ENCODE measurements around the gene DGUOK.
A peak's percentile ranks its signal among the peaks of the same experiment; 100 is the strongest.

DGUOK gene

DNA sequence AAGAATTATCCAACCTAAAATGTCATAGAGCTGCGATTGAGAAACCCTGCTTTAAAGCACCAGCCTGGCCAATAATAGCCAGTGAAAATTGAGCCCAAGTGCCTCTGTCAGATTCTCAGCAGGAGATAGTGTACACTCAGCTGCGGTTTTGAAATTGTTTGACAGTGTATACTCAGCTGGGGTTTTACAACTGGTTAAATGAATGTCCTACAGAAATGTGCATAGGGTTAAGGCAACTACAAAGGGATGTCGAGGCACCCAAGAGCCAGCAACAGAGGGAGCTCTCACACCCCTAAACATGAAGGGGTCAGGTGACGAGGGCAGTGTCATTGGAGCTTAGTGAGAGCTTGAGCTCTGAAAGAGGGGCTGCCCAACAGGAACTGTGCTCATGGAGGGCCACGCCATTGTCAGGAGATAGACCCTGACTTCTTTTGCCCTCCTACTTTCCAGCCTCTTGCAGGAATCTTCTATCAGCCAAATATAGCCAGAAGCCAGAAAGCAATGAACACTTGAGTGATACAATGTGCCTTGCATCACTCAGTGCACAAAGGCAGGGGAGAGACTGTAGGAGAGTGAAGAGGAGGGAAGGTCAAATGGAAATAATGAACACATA is 18.7 kb upstream of the DGUOK start:
- CTCF ChIA-PET: interaction anchor here (0.6 to 4.2 kb wide), 17 partner anchors 8 to 427 kb away, joined by 3 to 37 read pairs (median 5); partner anchors contain the start of genes BOLA3 and STAMBP
- H3K27me3 Mint-ChIP-seq: peaks cover 4% of the 10 kb centered on the region
- peak; percentile 73 for DNase-seq
- no peak overlapping the region for H3K27ac Mint-ChIP-seq
- no peaks in the 10 kb centered on the region for H3K36me3 Mint-ChIP-seq
- H3K9me3 Mint-ChIP-seq: no peaks in the 10 kb centered on the region
- H3K4me1 Mint-ChIP-seq: no peaks in the 10 kb centered on the region
- H3K4me3 Mint-ChIP-seq: no peak overlapping the region

DNA sequence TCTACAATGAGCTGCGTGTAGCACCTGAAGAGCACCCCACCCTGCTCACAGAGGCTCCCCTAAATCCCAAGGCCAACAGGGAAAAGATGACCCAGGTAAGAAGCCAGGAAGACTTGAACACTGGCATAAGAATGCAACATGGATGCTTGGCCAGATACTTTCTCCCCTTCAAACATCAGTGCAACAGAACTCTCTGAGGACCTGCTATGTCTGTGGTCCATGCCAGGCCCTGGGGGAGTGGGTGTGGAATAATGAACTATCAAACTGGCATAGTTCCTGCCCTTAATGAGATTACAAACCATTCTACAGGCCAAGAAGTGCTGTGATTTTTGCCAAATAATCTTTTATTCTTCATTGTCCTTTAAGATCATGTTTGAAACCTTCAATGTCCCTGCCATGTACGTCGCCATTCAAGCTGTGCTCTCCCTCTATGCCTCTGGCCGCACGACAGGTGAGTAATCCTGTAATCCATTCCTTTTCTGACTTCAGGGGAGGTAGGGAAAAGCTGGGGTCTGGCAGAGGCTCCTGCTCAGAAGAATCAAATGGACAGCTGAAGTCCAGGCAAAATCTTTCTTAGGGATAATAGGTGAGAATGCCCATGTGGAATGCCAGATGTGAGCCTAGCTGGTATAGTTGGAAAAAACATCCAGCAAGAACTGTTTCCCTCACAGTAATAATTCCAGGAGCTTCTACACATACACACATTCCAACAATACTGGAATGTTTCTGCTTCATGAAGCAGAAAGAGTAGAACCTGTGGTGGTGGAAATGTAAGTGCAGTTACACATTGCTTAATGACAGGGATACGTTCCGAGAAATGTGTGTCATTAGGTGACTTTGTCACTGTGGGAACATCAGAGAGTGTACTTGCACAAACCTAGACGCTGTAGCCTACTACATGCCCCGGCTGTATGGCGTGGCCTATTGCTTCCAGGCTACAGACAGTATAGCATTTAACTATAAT is 17.7 kb upstream of the DGUOK start:
- CTCF ChIA-PET: interaction anchor here (0.5 to 4.2 kb wide), 12 partner anchors 9 to 674 kb away, joined by 3 to 37 read pairs (median 6); partner anchors contain the start of gene BOLA3
- DNase-seq: no peak
- no peak overlapping the region for H3K27ac Mint-ChIP-seq

DNA sequence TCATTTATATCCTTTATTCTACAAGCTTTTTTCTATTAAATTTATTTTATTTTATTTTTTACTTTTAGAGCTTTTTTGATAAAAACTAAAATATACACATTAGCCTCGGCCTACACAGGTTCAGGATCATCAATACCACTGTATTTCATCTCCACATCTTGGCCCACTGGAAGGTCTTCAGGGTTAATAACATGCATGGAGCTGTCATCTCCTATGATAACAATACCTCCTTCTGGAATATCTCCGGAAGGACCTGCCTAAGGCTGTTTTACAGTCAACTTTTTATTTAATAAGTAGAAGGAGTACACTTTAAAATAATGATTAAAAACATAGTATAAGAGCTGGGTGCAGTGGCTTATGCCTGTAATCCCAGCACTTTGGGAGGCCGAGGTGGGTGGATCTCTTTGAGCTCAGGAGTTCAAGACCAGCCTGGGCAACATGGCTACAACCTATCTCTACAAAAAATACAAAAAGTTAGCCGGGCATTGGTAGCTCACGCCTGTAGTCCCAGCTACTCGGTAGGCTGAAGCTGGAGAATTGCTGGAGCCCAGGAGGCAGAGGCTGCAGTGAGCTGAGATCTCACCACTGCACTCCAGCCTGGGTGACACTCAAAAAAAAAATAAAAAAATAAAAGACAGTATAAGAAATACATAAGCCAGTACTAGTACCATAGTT is 15.7 kb upstream of the DGUOK start:
- no peaks in the 10 kb centered on the region for H3K9me3 Mint-ChIP-seq
- H3K4me1 Mint-ChIP-seq: peaks cover 7% of the 10 kb centered on the region
- H3K36me3 Mint-ChIP-seq: no peaks in the 10 kb centered on the region
- CTCF ChIA-PET: interaction anchor here (0.9 to 2.1 kb wide), 6 partner anchors 8 to 236 kb away, joined by 3 to 11 read pairs (median 4); partner anchors contain the start of gene BOLA3
- no peak overlapping the region for H3K27ac Mint-ChIP-seq
- H3K27me3 Mint-ChIP-seq: no peaks in the 10 kb centered on the region
- no peak overlapping the region for H3K4me3 Mint-ChIP-seq
- DNase-seq: no peak

More for the DNA sequence above, 17.7 kb upstream of the DGUOK start:
- no peaks in the 10 kb centered on the region for H3K36me3 Mint-ChIP-seq
- H3K27me3 Mint-ChIP-seq: peaks cover 2% of the 10 kb centered on the region
- no peaks in the 10 kb centered on the region for H3K9me3 Mint-ChIP-seq
- H3K4me1 Mint-ChIP-seq: no peaks in the 10 kb centered on the region
- no peak overlapping the region for H3K4me3 Mint-ChIP-seq

DNA sequence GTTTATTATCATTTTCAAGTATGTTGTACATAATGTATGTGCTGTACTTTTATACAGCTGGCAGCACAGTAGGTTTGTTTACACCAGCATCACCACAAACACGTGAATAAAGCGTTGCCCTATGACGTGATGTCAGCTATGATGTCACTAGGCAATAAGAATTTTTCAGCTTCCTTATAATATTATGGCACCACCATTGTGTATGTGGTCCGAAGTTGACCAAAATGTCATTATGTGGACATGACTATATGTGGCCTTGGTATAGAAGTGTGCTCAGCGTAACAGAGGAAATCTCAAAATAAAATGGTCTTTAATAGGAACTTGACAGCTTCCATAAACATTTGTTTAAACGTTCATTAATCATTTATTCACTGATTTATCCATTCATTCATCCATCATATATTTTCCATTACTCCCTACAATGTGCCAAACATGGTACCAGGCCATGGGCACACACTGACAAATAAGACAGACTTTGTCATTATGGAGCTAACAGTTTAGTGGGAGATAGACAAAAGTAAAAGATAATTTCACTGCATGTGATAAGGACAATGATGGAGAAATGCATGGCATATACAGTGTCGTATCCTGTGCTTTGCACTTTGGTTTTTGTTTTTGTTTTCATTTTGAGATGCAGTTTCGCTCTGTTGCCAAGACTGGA is 15.0 kb upstream of the DGUOK start:
- no peaks in the 10 kb centered on the region for H3K27me3 Mint-ChIP-seq
- CTCF ChIA-PET: interaction anchor here (1.1 to 2.1 kb wide), 3 partner anchors 9 to 236 kb away, joined by 3 to 11 read pairs (median 4); partner anchors contain the start of gene BOLA3
- H3K4me1 Mint-ChIP-seq: peaks cover 7% of the 10 kb centered on the region
- no peaks in the 10 kb centered on the region for H3K36me3 Mint-ChIP-seq
- no peak for DNase-seq
- H3K4me3 Mint-ChIP-seq: no peak overlapping the region
- H3K9me3 Mint-ChIP-seq: no peaks in the 10 kb centered on the region
- H3K27ac Mint-ChIP-seq: no peak overlapping the region

DNA sequence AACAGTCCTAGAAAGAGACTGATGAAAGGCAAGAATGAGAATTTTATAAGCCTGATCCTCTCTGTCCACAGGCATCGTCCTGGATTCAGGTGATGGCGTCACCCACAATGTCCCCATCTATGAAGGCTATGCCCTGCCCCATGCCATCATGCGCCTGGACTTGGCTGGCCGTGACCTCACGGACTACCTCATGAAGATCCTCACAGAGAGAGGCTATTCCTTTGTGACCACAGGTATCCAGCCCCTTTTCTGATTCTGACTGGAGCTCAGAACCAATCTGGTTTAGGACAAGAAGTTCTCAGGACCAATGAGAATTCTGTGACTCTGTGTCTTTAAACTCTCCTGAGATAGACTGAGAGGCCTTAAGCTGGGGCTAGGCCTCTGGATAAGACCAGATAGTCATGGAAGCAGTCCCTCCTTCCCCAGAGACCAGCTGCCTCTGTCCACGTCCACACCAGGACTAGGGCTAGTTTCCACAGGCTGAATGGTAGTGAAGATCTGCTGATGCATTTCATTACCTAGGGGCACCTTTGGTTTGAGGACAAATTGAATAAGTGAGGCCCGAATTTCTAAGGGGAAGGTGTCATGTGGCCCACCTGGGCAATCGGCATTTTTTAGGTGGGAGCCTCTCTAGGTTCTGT is 13.1 kb upstream of the DGUOK start:
- H3K9me3 Mint-ChIP-seq: no peaks in the 10 kb centered on the region
- peaks cover 7% of the 10 kb centered on the region for H3K4me1 Mint-ChIP-seq
- CTCF ChIA-PET: interaction anchor here (0.6 kb wide), 1 partner anchor 814 kb away, joined by 3 read pairs; no protein-coding TSS in a partner anchor
- no peak overlapping the region for H3K27ac Mint-ChIP-seq
- no peaks in the 10 kb centered on the region for H3K36me3 Mint-ChIP-seq
- DNase-seq: no peak
- no peak overlapping the region for H3K4me3 Mint-ChIP-seq
- peaks cover 7% of the 10 kb centered on the region for H3K27me3 Mint-ChIP-seq

DNA sequence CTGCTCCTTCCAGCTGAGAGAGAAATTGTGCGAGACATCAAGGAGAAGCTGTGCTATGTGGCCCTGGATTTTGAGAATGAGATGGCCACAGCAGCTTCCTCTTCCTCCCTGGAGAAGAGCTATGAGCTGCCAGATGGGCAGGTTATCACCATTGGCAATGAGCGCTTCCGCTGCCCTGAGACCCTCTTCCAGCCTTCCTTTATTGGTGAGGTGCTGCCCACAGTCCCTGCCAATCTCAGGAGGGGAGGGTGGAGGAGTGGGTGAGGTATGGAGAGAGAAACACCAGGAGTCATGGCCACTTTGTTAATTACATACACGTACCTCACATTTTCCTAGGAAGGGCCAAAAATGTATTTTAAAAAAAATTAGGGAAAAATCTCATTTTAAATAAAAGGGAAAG is 12.0 kb upstream of the DGUOK start:
- CTCF ChIA-PET: no interaction called here
- Mint-ChIP-seq H3K36me3 (no peaks in the 10 kb centered on the region), H3K27ac (no peak overlapping the region), H3K4me1 (peaks cover 7% of the 10 kb centered on the region), H3K4me3 (no peak overlapping the region), H3K27me3 (peaks cover 16% of the 10 kb centered on the region), H3K9me3 (no peaks in the 10 kb centered on the region)
- DNase-seq: no peak

DNA sequence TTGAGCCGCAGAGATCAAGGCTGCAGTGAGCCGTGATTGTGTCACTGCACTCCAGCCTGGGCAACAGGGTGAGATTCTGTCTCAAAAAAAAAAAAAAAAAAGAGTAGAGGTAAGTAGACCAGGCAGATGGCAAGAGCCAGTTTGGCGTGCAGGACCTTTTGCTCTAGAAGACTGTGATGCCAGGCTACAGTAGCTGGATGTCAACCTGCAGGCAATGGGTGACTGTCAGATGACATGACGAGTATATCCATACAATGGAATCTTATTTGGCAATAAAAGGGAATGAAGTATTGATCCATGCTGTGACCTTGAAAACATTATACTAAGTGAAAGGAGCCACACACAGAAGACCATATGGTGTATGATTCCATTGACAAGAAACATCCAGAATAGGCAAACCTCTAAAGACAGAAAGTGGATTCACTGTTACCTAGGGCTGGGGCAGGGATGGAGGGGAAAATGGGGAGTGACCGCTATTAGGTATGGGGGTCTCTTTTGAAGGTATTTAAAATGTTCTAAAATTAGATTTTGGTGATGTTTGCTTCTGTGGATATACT is 11.2 kb upstream of the DGUOK start:
- DNase-seq: no peak
- Mint-ChIP-seq H3K4me1 (peaks cover 7% of the 10 kb centered on the region), H3K4me3 (no peak overlapping the region), H3K27me3 (peaks cover 16% of the 10 kb centered on the region), H3K36me3 (no peaks in the 10 kb centered on the region), H3K9me3 (no peaks in the 10 kb centered on the region), H3K27ac (no peak overlapping the region)
- CTCF ChIA-PET: no interaction called here

DNA sequence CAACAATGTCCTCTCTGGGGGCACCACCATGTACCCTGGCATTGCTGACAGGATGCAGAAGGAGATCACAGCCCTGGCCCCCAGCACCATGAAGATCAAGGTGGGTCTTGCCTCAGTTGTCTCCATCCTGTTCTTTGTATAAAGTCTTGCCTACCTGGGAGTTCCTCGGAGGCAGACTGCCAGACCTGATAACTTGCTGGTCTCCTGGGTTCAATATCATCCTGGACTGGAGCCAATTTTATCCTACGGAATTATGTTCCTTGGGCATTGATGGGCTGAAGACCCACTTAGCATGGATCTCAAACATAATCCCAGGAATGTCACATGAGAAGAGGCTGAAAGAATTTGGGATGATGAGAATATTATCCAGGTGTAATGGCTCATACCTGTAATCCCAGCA is 10.0 kb upstream of the DGUOK start:
- no peak for DNase-seq
- H3K27me3 Mint-ChIP-seq: peaks cover 25% of the 10 kb centered on the region
- no peak overlapping the region for H3K27ac Mint-ChIP-seq
- H3K36me3 Mint-ChIP-seq: no peaks in the 10 kb centered on the region
- no peak overlapping the region for H3K4me3 Mint-ChIP-seq
- no peaks in the 10 kb centered on the region for H3K9me3 Mint-ChIP-seq
- CTCF ChIA-PET: no interaction called here
- H3K4me1 Mint-ChIP-seq: peaks cover 8% of the 10 kb centered on the region

DNA sequence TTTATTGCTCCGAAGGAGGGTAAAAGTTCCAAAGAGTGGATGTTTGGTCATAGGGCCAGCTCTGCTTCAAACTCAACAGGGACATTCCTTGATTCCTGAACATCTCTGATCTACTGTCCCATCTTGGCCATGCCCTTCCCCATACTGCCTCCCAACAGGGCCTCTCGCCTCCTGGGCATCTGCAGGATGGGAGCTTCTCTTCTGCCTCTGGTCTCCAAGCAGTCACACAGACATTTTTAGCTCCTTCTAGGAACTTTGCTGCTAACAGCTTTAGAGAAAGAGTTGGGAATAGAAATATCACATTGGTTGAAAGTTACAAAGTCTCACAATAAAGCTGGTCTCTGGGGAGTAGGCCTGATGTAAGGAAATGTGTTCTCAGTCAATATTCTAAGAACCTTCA is 9.4 kb upstream of the DGUOK start:
- CTCF ChIA-PET: interaction anchor here (0.9 to 1.7 kb wide), 2 partner anchors 9 to 26 kb away, joined by 4 to 6 read pairs; no protein-coding TSS in a partner anchor

DNA sequence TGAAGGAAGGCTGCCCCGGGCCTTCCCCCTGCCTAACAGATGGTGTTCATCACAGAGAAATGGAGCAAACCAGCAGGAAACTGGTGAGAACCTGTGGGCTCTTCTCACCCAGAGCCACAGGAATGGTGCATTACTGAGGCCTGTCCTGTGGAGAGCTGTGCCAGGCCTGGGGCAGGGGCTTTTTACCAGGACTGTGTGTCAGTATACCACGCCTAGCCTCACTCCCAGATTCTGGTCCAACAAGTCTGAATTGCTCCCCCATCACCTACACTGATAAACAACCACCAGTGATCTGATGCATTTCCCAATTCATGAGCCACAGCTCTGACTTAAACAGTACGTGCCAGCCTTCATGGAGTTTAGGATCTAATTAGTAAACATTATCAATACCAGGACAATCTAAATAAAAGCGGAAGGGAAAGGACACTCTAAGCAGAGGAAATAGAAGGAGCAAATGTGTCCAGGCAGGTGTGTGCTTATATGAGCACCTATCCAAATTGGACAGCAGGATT is 8.9 kb upstream of the DGUOK start:
- peaks cover 11% of the 10 kb centered on the region for H3K4me1 Mint-ChIP-seq
- no peaks in the 10 kb centered on the region for H3K36me3 Mint-ChIP-seq
- H3K9me3 Mint-ChIP-seq: no peaks in the 10 kb centered on the region
- CTCF ChIA-PET: interaction anchor here (0.9 to 1.7 kb wide), 2 partner anchors 10 to 26 kb away, joined by 4 to 6 read pairs; no protein-coding TSS in a partner anchor
- no peak for DNase-seq
- no peak overlapping the region for H3K27ac Mint-ChIP-seq
- peaks cover 28% of the 10 kb centered on the region for H3K27me3 Mint-ChIP-seq
- H3K4me3 Mint-ChIP-seq: no peak overlapping the region

More for the DNA sequence above, 9.4 kb upstream of the DGUOK start:
- no peak for DNase-seq
- no peak overlapping the region for H3K27ac Mint-ChIP-seq
- no peak overlapping the region for H3K4me3 Mint-ChIP-seq
- H3K36me3 Mint-ChIP-seq: no peaks in the 10 kb centered on the region
- H3K4me1 Mint-ChIP-seq: peaks cover 8% of the 10 kb centered on the region
- no peaks in the 10 kb centered on the region for H3K9me3 Mint-ChIP-seq
- peaks cover 26% of the 10 kb centered on the region for H3K27me3 Mint-ChIP-seq

DNA sequence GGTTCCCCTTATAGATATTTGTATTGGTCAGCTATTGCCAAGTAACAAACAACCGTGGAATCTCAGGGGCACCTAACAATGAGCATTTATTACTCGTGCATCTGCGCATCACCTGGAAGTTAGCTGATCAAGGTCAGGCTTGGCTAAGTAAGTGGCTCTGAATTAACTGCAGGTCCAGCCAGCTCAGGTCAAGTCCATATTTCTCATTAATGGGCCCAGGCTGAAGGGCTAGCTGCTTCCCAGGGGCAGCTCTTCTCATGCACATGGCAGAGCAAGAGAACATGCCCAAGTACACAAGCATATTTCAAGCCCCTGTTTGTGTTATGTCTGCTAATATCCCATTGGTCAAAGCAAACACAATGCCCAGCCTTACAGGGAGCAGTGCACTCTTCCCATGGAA is 7.8 kb upstream of the DGUOK start:
- CTCF ChIA-PET: interaction anchor here (0.9 to 1.7 kb wide), 2 partner anchors 8 to 11 kb away, joined by 3 to 6 read pairs; no protein-coding TSS in a partner anchor
- Mint-ChIP-seq H3K27me3 (peaks cover 32% of the 10 kb centered on the region), H3K9me3 (no peaks in the 10 kb centered on the region), H3K4me3 (no peak overlapping the region), H3K27ac (no peak overlapping the region), H3K36me3 (no peaks in the 10 kb centered on the region), H3K4me1 (peaks cover 20% of the 10 kb centered on the region)
- no peak for DNase-seq

DNA sequence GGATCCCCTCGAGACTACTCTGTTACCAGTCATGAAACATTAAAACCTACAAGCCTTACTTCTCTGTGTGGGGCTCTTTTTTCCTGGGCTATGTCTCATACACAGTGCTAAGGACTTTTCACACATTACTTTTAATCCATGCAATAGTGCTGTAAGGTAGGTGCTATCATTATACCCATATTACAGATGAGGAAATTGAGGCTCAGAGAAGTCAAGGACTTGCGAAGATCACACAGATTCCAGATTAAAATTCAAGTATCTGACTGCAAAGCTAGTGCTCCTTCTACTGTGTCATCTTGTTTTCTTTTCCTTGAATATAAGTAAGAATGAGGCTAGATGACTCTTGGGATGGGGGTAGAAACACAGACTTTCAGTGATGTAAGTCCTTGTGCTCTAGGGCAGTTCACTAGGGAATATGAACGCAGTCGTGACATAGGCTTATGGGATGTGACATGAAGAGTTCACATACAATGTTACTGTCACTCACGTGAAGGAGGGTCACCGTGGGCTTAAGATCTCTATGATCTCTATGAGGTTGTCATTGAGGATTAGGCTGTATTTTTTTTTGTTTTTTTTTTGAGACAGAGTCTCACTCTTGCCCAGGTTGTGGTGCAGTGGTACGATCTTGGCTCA is 7.0 kb upstream of the DGUOK start:
- H3K9me3 Mint-ChIP-seq: no peaks in the 10 kb centered on the region
- no peak overlapping the region for H3K27ac Mint-ChIP-seq
- no peaks in the 10 kb centered on the region for H3K36me3 Mint-ChIP-seq
- CTCF ChIA-PET: no interaction called here
- H3K4me1 Mint-ChIP-seq: peaks cover 18% of the 10 kb centered on the region
- DNase-seq: no peak
- peaks cover 36% of the 10 kb centered on the region for H3K27me3 Mint-ChIP-seq
- H3K4me3 Mint-ChIP-seq: no peak overlapping the region

Measured in activated naive CD4-positive, alpha-beta T cell treated with anti-CD3 and anti-CD28 coated beads, Interleukin-2, amount 10 ng/mL, durations not matched to agents 7 days and 5 days (primary cell).